HG03460 (cell line): ENCODE data around the gene PRKCE.

Experiments used
- ATAC-seq: cut with Tn5 transposase; IDR thresholded peaks from one replicate; pipeline ENCODE4 v1.9.1; 2021; ENCODE audit not compliant: unreplicated experiment

The PRKCE gene

GRCh38 chr2:45776160-45776955 lies 124.9 kb downstream of the PRKCE start:
- ATAC-seq, result no peak

- ATAC-seq, result no peak
These were observed 126.7 kb downstream of the PRKCE start for GRCh38 chr2:45777996-45778719.

GRCh38 chr2:45778720-45779171 lies 127.3 kb downstream of the PRKCE start:
- no peak for ATAC-seq

GRCh38 chr2:45780541-45781463 lies 129.3 kb downstream of the PRKCE start:
- ATAC-seq, result peak; percentile 53

- ATAC-seq, result peak; percentile 44
These were observed 130.0 kb downstream of the PRKCE start for GRCh38 chr2:45781464-45781811.

GRCh38 chr2:45782436-45782835 lies 131.0 kb downstream of the PRKCE start:
- no peak for ATAC-seq

GRCh38 chr2:45782986-45783385 lies 131.5 kb downstream of the PRKCE start:
- ATAC-seq, result no peak

GRCh38 chr2:45786030-45786835 lies 134.8 kb downstream of the PRKCE start:
- no peak for ATAC-seq

- ATAC-seq, result no peak
These were observed 135.4 kb downstream of the PRKCE start for GRCh38 chr2:45786836-45787357.

GRCh38 chr2:45788401-45788800 lies 136.9 kb downstream of the PRKCE start:
- no peak for ATAC-seq

- no peak for ATAC-seq
These were observed 137.8 kb downstream of the PRKCE start for GRCh38 chr2:45789317-45789716.

GRCh38 chr2:45789961-45790723 lies 138.7 kb downstream of the PRKCE start:
- ATAC-seq, result no peak

GRCh38 chr2:45793305-45793962 lies 142.0 kb downstream of the PRKCE start:
- no peak for ATAC-seq

GRCh38 chr2:45794134-45794617 lies 142.7 kb downstream of the PRKCE start:
- ATAC-seq, result no peak

GRCh38 chr2:45796500-45796899 lies 145.0 kb downstream of the PRKCE start:
- ATAC-seq, result no peak

- no peak for ATAC-seq
These were observed 146.2 kb downstream of the PRKCE start for GRCh38 chr2:45797451-45798230.

- no peak for ATAC-seq
These were observed 148.4 kb downstream of the PRKCE start for GRCh38 chr2:45799679-45800381.
